GM23248 (cell line): ENCODE measurements around the gene IMP3. TPM values are rescaled to one million over a fixed set of nuclear protein-coding genes. Genes with fewer than 3 reads are reported as not detected.
"Not testable (repeated sequence)": the region's sequence is repeated elsewhere in the genome, so short reads cannot be mapped to it uniquely, and the experiment has no call there.

Experiments
- DNase-seq: peaks from one replicate; pipeline ENCODE4 v3.0.0-alpha.2; 2015
- H2AFZ ChIP-seq: fragments of 200-600 bp; sonication (generic); 2 replicates; pipeline ENCODE4 v1.6.1; 2016; ENCODE audit warnings: antibody characterized with exemption
- H3F3A ChIP-seq: fragments of 200-600 bp; sonication (generic); 2 replicates; pipeline ENCODE4 v1.6.1; 2016; ENCODE audit warnings: mild to moderate bottlenecking, antibody characterized with exemption, mixed run types; ENCODE audit not compliant: insufficient read depth
- H3K27ac ChIP-seq: fragments of 200-600 bp; sonication (generic); 2 replicates; pipeline ENCODE4 v1.5.1; 2016; ENCODE audit warnings: mild to moderate bottlenecking
- H3K27me3 ChIP-seq: fragments of 200-600 bp; sonication (generic); replicated peaks from 2 replicates; pipeline ENCODE4 v1.6.1; 2016; ENCODE audit warnings: mild to moderate bottlenecking; ENCODE audit not compliant: insufficient read depth
- H3K36me3 ChIP-seq: fragments of 200-600 bp; sonication (generic); 2 replicates; pipeline ENCODE4 v1.6.1; 2016; ENCODE audit warnings: low read depth, mild to moderate bottlenecking
- H3K4me1 ChIP-seq: fragments of 200-600 bp; sonication (generic); 2 replicates; pipeline ENCODE4 v1.6.1; 2016; ENCODE audit warnings: mild to moderate bottlenecking; ENCODE audit not compliant: insufficient read depth
- H3K4me2 ChIP-seq: fragments of 200-600 bp; sonication (generic); one replicate; pipeline ENCODE4 v1.6.1; 2016; ENCODE audit warnings: mild to moderate bottlenecking; ENCODE audit not compliant: unreplicated experiment
- H3K4me3 ChIP-seq: fragments of 200-600 bp; sonication (generic); 2 replicates; pipeline ENCODE4 v1.5.1; 2016; ENCODE audit warnings: mild to moderate bottlenecking
- H3K79me2 ChIP-seq: fragments of 200-600 bp; sonication (generic); 2 replicates; pipeline ENCODE4 v1.6.1; 2016; ENCODE audit warnings: mild to moderate bottlenecking; ENCODE audit not compliant: insufficient read depth
- H3K9ac ChIP-seq: fragments of 200-600 bp; sonication (generic); 2 replicates; pipeline ENCODE4 v1.6.1; 2016; ENCODE audit warnings: mild to moderate bottlenecking
- H3K9me2 ChIP-seq: fragments of 200-600 bp; sonication (generic); 2 replicates; pipeline ENCODE4 v1.6.1; 2016; ENCODE audit warnings: mixed run types, mild to moderate bottlenecking, moderate library complexity; ENCODE audit not compliant: insufficient read depth
- H3K9me3 ChIP-seq: fragments of 200-600 bp; sonication (generic); one replicate; pipeline ENCODE4 v1.6.1; 2017; ENCODE audit warnings: low read depth
- H4K20me1 ChIP-seq: fragments of 200-600 bp; sonication (generic); 2 replicates; pipeline ENCODE4 v1.6.0; 2016; ENCODE audit not compliant: insufficient read depth
- EZH2 ChIP-seq: fragments of 200-600 bp; sonication (generic); IDR thresholded peaks from 2 replicates; pipeline ENCODE4 v1.6.1; 2018; ENCODE audit warnings: antibody characterized with exemption, mild to moderate bottlenecking; ENCODE audit not compliant: insufficient read depth, poor library complexity, severe bottlenecking
- EZH2phosphoT487 ChIP-seq: fragments of 200-600 bp; sonication (generic); IDR thresholded peaks from 2 replicates; pipeline ENCODE4 v1.6.1; 2018; ENCODE audit warnings: antibody characterized with exemption, moderate library complexity, mild to moderate bottlenecking, low read depth; ENCODE audit not compliant: insufficient read depth
- WGBS, 2 experiments: methylation state at CpG; one replicate each; pipeline ENCODE4 v1.1.6; 2015 to 2017; ENCODE audit warnings: low lambda C conversion rate in 2 of 2, low coverage in 1 of 2; ENCODE audit errors: missing lambda C conversion rate in 2 of 2; 5-methylcytosine and 5-hydroxymethylcytosine counted together
- in situ Hi-C: fragments of 300-500 bp; cut with MboI; formaldehyde crosslinking; loops from 2 replicates; pipeline ENCODE4 v1.15.0; 2020
- polyA plus RNA-seq: library from polyadenylated mRNA; unstranded; fragments of >200 nt; fragmentation: Nextera tagmentation; extraction: Ambion mirVana; gene quantifications from 2 replicates; pipeline ENCODE4 v1.2.1, GENCODE V29; 2016
- total RNA-seq: library from RNA; depleted of rRNA; stranded (reverse); fragments of >200 nt; shearing (Covaris generic); gene quantifications from 2 replicates; pipeline ENCODE4 v1.2.3, GENCODE V29; 2014

IMP3 gene
- total and polyA plus RNA-seq, 2 experiments from 2014 or later, result 105 to 138 TPM

GRCh38 chr15:75687486-75688277, 47.7 kb upstream of the IMP3 start:
- Histone ChIP-seq H3K9me2 (no peaks in the 10 kb centered on the region), H3F3A (no peaks in the 10 kb centered on the region), H3K9ac (no peak overlapping the region), H3K9me3 (no peaks in the 10 kb centered on the region), H3K79me2 (no peaks in the 10 kb centered on the region), H3K27ac (no peak overlapping the region), H3K4me2 (no peak overlapping the region), H3K27me3 (no peaks in the 10 kb centered on the region), H2AFZ (no peak overlapping the region), H3K4me3 (no peak overlapping the region), H3K36me3 (no peaks in the 10 kb centered on the region), H4K20me1 (no peaks in the 10 kb centered on the region), H3K4me1 (no peaks in the 10 kb centered on the region)
- TF ChIP-seq EZH2phosphoT487, result no peak
- DNase-seq, result no peak
- 92 to 95% methylated on average over 38 to 43 of the region's 44 CpGs for WGBS, 2 experiments
- in situ Hi-C loops, result no loop called here

GRCh38 chr15:75686212-75686642, 46.2 kb upstream of the IMP3 start:
- H3K9ac ChIP-seq, in situ Hi-C loops, H3K4me1 ChIP-seq, H3K79me2 ChIP-seq, H3K9me3 ChIP-seq, H3K9me2 ChIP-seq, H3K27me3 ChIP-seq, H3F3A ChIP-seq, H3K27ac ChIP-seq, H3K36me3 ChIP-seq, H4K20me1 ChIP-seq, H3K4me3 ChIP-seq, H3K4me2 ChIP-seq, H2AFZ ChIP-seq: not testable (repeated sequence)
- 40 to 50% methylated on average over 10 to 11 of the region's 14 CpGs for WGBS, 2 experiments
- DNase-seq, result peak; percentile 69

- no peak overlapping the region for H2AFZ ChIP-seq
- no peak overlapping the region for H3K4me3 ChIP-seq
- H3K9ac ChIP-seq, result no peak overlapping the region
- TF ChIP-seq EZH2, result no peak
- no peak for TF ChIP-seq EZH2phosphoT487
- H3K9me2 ChIP-seq, result no peaks in the 10 kb centered on the region
- H3K4me2 ChIP-seq, result no peak overlapping the region
- no peaks in the 10 kb centered on the region for H3K79me2 ChIP-seq
- H3K4me1 ChIP-seq, result no peaks in the 10 kb centered on the region
- H3K9me3 ChIP-seq, result no peaks in the 10 kb centered on the region
- H3F3A ChIP-seq, result no peaks in the 10 kb centered on the region
- H4K20me1 ChIP-seq, result no peaks in the 10 kb centered on the region
- no peaks in the 10 kb centered on the region for H3K27me3 ChIP-seq
- in situ Hi-C loops, result no loop called here
- no peak for DNase-seq
- no peak overlapping the region for H3K27ac ChIP-seq
- no peaks in the 10 kb centered on the region for H3K36me3 ChIP-seq
- WGBS, 2 experiments, result 74 to 82% methylated on average over 7 to 12 of the region's 12 CpGs
Measured at GRCh38 chr15:75685195-75685594, 45.2 kb upstream of the IMP3 start.

GRCh38 chr15:75684648-75685047, 44.6 kb upstream of the IMP3 start:
- H3K79me2 ChIP-seq, result no peaks in the 10 kb centered on the region
- H3K36me3 ChIP-seq, result no peaks in the 10 kb centered on the region
- H3K9me3 ChIP-seq, result no peaks in the 10 kb centered on the region
- H3K9me2 ChIP-seq, result no peaks in the 10 kb centered on the region
- H3F3A ChIP-seq, result no peaks in the 10 kb centered on the region
- H2AFZ ChIP-seq, result no peak overlapping the region
- H3K9ac ChIP-seq, result no peak overlapping the region
- DNase-seq, result no peak
- no peaks in the 10 kb centered on the region for H3K27me3 ChIP-seq
- TF ChIP-seq EZH2phosphoT487 (no peak), EZH2 (no peak)
- in situ Hi-C loops, result no loop called here
- no peaks in the 10 kb centered on the region for H3K4me1 ChIP-seq
- no peak overlapping the region for H3K27ac ChIP-seq
- H4K20me1 ChIP-seq, result no peaks in the 10 kb centered on the region
- no peak overlapping the region for H3K4me2 ChIP-seq
- H3K4me3 ChIP-seq, result no peak overlapping the region
- 80 to 83% methylated on average over 10 of the region's 10 CpGs for WGBS, 2 experiments

GRCh38 chr15:75683646-75684312, 43.8 kb upstream of the IMP3 start:
- H3K9ac ChIP-seq, H3K9me2 ChIP-seq, H3K4me2 ChIP-seq, H2AFZ ChIP-seq, H3K27me3 ChIP-seq, H3K4me3 ChIP-seq, H4K20me1 ChIP-seq, H3K4me1 ChIP-seq, in situ Hi-C loops, H3K27ac ChIP-seq, H3F3A ChIP-seq, H3K9me3 ChIP-seq, H3K36me3 ChIP-seq, H3K79me2 ChIP-seq: not testable (repeated sequence)
- peak; percentile 68 for DNase-seq
- WGBS, 2 experiments, result 27 to 30% methylated on average over 8 to 14 of the region's 14 CpGs
